HepG2 (cell line): ENCODE data around the gene NOX4. TPM values are rescaled to one million over a fixed set of nuclear protein-coding genes. Genes with fewer than 3 reads are reported as not detected.
"Not testable (repeated sequence)": the region's sequence is repeated elsewhere in the genome, so short reads cannot be mapped to it uniquely, and the experiment has no call there.

ENCODE experiments used
- ATAC-seq: fragments of 200-7000 bp; cut with Tn5 transposase; 3 replicates; pipeline ENCODE4 v1.9.1; 2020; ENCODE audit warnings: mild to moderate bottlenecking, moderate library complexity
- BruUV-seq: library from RNA; stranded (reverse); fragments of 400-500 nt; replicated peaks from 2 replicates; lab custom pipeline; 2021; lab: Mats Ljungman, UMichigan
- CTCF ChIA-PET: fragments of 300-600 bp; formaldehyde crosslinking; extraction: SDS; loops from one replicate; lab custom pipeline; 2021; ENCODE audit warnings: low total read pairs, inconsistent platforms, low intra/inter-chr PET ratio; lab: Yijun Ruan, JAX
- POLR2A ChIA-PET: fragments of 350-600 bp; sonication (Branson Sonifier 250); formaldehyde crosslinking; loops from one replicate; lab custom pipeline; 2020; ENCODE audit warnings: antibody characterized with exemption, inconsistent platforms; lab: Yijun Ruan, JAX
- DNase-seq: peaks from one replicate; pipeline ENCODE4 v3.0.0-alpha.2; 2015; ENCODE audit warnings: low spot score
- FAIRE-seq: peaks from 3 replicates; lab custom pipeline; 2011; peaks lifted over from hg19 to GRCh38; lab: Jason Lieb, UNC
- H2AFZ ChIP-seq: one replicate; pipeline ENCODE4 v1.6.1; 2011; ENCODE audit warnings: low read length, inconsistent platforms
- H3K27ac ChIP-seq: fragments of 300-600 bp; 3 replicates; pipeline ENCODE4 v1.8.0; 2011; ENCODE audit warnings: mixed run types, mild to moderate bottlenecking, mixed read lengths, low read length, inconsistent platforms; ENCODE audit not compliant: insufficient read depth; ENCODE audit errors: extremely low read length
- H3K27me3 ChIP-seq, 2 experiments: fragments of 200-600 bp in 1 of 2; 2 replicates in 1 of 2; 3 replicates in 1 of 2; pipeline versions ENCODE4 v1.6.0 to v1.8.0; 2011; ENCODE audit warnings: low read length in 2 of 2, mild to moderate bottlenecking in 2 of 2, moderate library complexity in 2 of 2, inconsistent platforms in 1 of 2; ENCODE audit not compliant: insufficient read depth in 2 of 2, control insufficient read depth in 1 of 2
- H3K36me3 ChIP-seq, 2 experiments: fragments of 200-600 bp in 1 of 2; replicated peaks in 1 of 2; 2 replicates in 1 of 2; 3 replicates in 1 of 2; pipeline versions ENCODE4 v1.5.1 to v1.8.0; 2011; ENCODE audit warnings: low read length in 2 of 2, inconsistent platforms in 1 of 2; ENCODE audit not compliant: insufficient read depth in 2 of 2, control insufficient read depth in 1 of 2
- H3K4me1 ChIP-seq: 2 replicates; pipeline ENCODE4 v1.5.1; 2012; ENCODE audit warnings: low read length, inconsistent platforms; ENCODE audit not compliant: insufficient read depth
- H3K4me2 ChIP-seq: 2 replicates; pipeline ENCODE4 v1.6.0; 2011; ENCODE audit warnings: low read depth, low read length, inconsistent platforms
- H3K4me3 ChIP-seq, 3 experiments: fragments of 200-600 bp in 1 of 3; sonication (generic), shearing (Covaris generic) in 1 of 3; replicated peaks in 1 of 3; 2 replicates each; pipeline ENCODE4 v1.5.1; 2011 to 2016; ENCODE audit warnings: low read length in 3 of 3, inconsistent platforms in 2 of 3, low read depth in 2 of 3, mild to moderate bottlenecking in 2 of 3, control low read depth in 1 of 3, mixed read lengths in 1 of 3; ENCODE audit not compliant: insufficient read depth in 1 of 3
- H3K79me2 ChIP-seq: one replicate; pipeline ENCODE4 v1.6.1; 2011; ENCODE audit warnings: low read length, inconsistent platforms; ENCODE audit not compliant: insufficient read depth
- H3K9ac ChIP-seq: 2 replicates; pipeline ENCODE4 v1.6.0; 2011; ENCODE audit warnings: mild to moderate bottlenecking, low read depth, low read length, inconsistent platforms; ENCODE audit not compliant: insufficient read depth
- H3K9me3 ChIP-seq: 2 replicates; pipeline ENCODE4 v1.5.1; 2012; ENCODE audit warnings: mild to moderate bottlenecking, low read length
- H4K20me1 ChIP-seq: 2 replicates; pipeline ENCODE4 v1.6.0; 2011; ENCODE audit warnings: inconsistent platforms, mild to moderate bottlenecking, low read length, moderate library complexity; ENCODE audit not compliant: insufficient read depth
- MAFF ChIP-seq: IDR thresholded peaks from 2 replicates; pipeline ENCODE4 v1.6.1; 2011; ENCODE audit warnings: low read depth, low read length, improper control_type of control experiment
- MAFK ChIP-seq, 2 experiments: IDR thresholded peaks in 1 of 2; conservative IDR thresholded peaks in 1 of 2; 2 replicates each; pipeline ENCODE4 v1.6.1; 2011; ENCODE audit warnings: improper control_type of control experiment in 2 of 2, low read length in 2 of 2
- WGBS: methylation state at CpG from one replicate; pipeline ENCODE4 v1.1.6; 2017; ENCODE audit warnings: low lambda C conversion rate; 5-methylcytosine and 5-hydroxymethylcytosine counted together
- in situ Hi-C: cut with HindIII; loops from 2 replicates; pipeline ENCODE4 v1.10.0; 2017; ENCODE audit warnings: low pct_unique_long_range_greater_than_20kb; ENCODE audit not compliant: extremely low pct_ligation_motif_present
- intact Hi-C: fragments of 100-400 bp; cut with micrococcal nuclease; formaldehyde crosslinking; loops from one replicate; pipeline ENCODE4 v1.10.0; 2022; ENCODE audit not compliant: unreplicated experiment
- polyA plus RNA-seq, 8 experiments: library from polyadenylated mRNA; depleted of rRNA in 3 of 8; stranded (reverse) in 7 of 8; unstranded in 1 of 8; fragments of >200 nt; fragmentation: Illumina TruSeq in 4 of 8; extraction: Trizol in 4 of 8; gene quantifications; 2 replicates each; pipeline versions ENCODE4 v1.2.1 to v1.2.3, GENCODE V29; 2011 to 2016; ENCODE audit warnings: low read depth in 4 of 8, missing spikeins in 1 of 8, mixed read lengths in 1 of 8; ENCODE audit not compliant: insufficient read depth in 1 of 8
- total RNA-seq, 5 experiments: library from RNA; depleted of rRNA; stranded (reverse); fragments of >200 nt; fragmentation: Illumina TruSeq; extraction: Trizol; gene quantifications; 2 replicates each; pipeline ENCODE4 v1.2.3, GENCODE V29; 2016; ENCODE audit warnings: low read depth in 1 of 5

The NOX4 gene
- total and polyA plus RNA-seq, 2 of the 13 experiments (the other 11 are each of a cell fraction or from before 2014, with no cell fraction given), result not detected

DNA sequence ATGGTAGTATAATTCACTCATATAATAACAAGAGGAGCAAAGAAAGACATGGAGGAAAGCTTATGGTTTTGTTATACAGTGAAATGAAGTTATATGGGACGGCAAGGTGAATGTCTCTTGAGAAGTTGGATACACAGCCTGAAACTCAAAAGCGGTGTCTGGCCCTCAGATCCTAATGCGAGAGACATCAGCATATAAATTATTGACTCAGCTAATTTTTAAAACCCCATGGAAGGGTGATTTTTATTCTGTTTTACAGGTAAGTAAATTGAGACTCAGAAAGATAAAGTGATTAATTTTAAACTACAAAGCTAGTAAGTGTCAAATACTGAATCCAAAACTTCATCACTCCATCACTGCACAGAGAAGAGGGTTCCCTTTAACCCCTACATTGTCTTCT is 203.2 kb downstream of the NOX4 start:
- intact Hi-C loops, H3K4me2 ChIP-seq, H3K9ac ChIP-seq, H4K20me1 ChIP-seq, FAIRE-seq, POLR2A ChIA-PET, BruUV-seq, H2AFZ ChIP-seq, H3K27ac ChIP-seq, CTCF ChIA-PET, H3K9me3 ChIP-seq, DNase-seq, H3K36me3 ChIP-seq, in situ Hi-C loops, H3K4me3 ChIP-seq, H3K4me1 ChIP-seq, H3K79me2 ChIP-seq, H3K27me3 ChIP-seq, ATAC-seq: not testable (repeated sequence)
- WGBS, result 30% methylated on average over 3 of the region's 3 CpGs
- TF ChIP-seq MAFF (peak; percentile 55; the same call in 1 of the 2 replicates), MAFK (conservative IDR thresholded peaks at IDR 0.05 in 1 of 2, IDR thresholded peaks at IDR 0.05 in 1 of 2; ENCODE audit: low read length in 2 of 2) (peak in 1 of 2 experiments; percentile 71; a peak in 2 of 4 replicates)
- TF ChIP-seq, all 625 proteins: peak for 2; not testable (repeated sequence) for 623

DNA sequence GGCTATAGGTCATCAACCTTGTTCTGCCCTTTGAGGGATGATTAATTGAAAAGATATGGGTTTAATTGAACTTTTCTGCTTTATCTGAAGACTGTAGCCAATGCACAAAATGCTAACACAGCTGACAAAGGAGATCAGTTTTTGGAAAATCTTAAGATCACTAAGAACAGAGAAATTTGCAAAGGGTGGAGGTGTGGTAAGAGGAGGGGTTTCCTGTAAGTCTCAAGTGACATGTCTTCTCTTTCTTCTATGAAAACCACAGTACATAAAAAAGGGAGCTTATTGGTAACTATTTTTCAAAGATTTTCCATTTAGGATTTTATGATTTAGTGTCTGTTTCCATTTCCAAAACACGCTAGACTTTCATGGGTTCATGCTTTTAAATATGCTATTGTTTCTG is 204.6 kb downstream of the NOX4 start:
- H3K4me1 ChIP-seq, H4K20me1 ChIP-seq, ATAC-seq, H3K27me3 ChIP-seq, H2AFZ ChIP-seq, in situ Hi-C loops, H3K4me3 ChIP-seq, H3K79me2 ChIP-seq, FAIRE-seq, BruUV-seq, H3K27ac ChIP-seq, H3K9me3 ChIP-seq, H3K4me2 ChIP-seq, DNase-seq, H3K9ac ChIP-seq, intact Hi-C loops, CTCF ChIA-PET, H3K36me3 ChIP-seq, POLR2A ChIA-PET: not testable (repeated sequence)
- WGBS, result 0% methylated on average over 1 of the region's 1 CpG

DNA sequence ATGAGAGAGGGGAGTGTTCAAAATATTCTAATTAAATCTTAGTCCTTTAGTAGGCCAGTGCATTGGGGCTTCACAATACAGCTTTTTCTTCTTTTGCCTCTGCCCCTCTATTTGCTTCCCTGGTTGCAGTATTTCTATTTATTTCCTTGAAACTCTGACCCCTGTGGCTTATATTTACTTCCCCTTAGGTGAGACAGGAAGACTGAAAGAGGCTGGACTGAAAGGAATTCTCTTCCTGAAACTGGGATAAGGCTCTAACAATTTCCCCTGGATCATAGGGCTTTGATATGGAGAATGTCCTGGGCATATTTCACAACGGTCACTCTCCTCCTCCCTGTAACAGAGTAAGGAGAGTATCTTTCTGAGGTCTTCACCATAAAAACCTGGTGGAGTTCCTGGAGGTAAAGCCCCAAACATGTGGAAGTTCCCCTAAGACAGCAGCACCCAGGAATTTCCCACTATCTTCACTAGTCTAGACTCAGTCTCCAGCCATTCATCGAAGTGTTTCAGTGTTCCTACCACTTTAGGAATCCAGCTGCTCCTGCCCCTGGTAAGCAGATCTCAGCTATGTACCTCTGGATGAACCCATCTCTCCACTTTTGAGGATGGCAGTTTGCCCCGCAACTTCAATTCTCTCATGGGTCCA is 210.0 kb downstream of the NOX4 start:
- FAIRE-seq, H2AFZ ChIP-seq, POLR2A ChIA-PET, in situ Hi-C loops, H3K4me1 ChIP-seq, H3K27me3 ChIP-seq, H3K4me3 ChIP-seq, BruUV-seq, H3K9me3 ChIP-seq, intact Hi-C loops, H3K79me2 ChIP-seq, H3K4me2 ChIP-seq, CTCF ChIA-PET, H3K36me3 ChIP-seq, H4K20me1 ChIP-seq, H3K9ac ChIP-seq, ATAC-seq, DNase-seq, H3K27ac ChIP-seq: not testable (repeated sequence)
- 18% methylated on average over 3 of the region's 3 CpGs for WGBS
